HEK293 (cell line): ENCODE measurements around the gene WFS1.

Experiments used
- CTCF ChIA-PET: fragments of 350-600 bp; formaldehyde crosslinking; extraction: SDS; loops from one replicate; lab custom pipeline; 2021; ENCODE audit warnings: antibody characterized with exemption; lab: Yijun Ruan, JAX
- POLR2A ChIA-PET: fragments of 300-600 bp; formaldehyde crosslinking; extraction: SDS; loops from one replicate; lab custom pipeline; 2020; ENCODE audit warnings: antibody characterized with exemption, inconsistent platforms; lab: Yijun Ruan, JAX
- H3K27ac ChIP-seq: fragments of 200-500 bp; sonication (Bioruptor generic); 2 replicates; pipeline ENCODE4 v1.5.1; 2014; ENCODE audit warnings: low read depth, low read length, control low read depth, inconsistent platforms; ENCODE audit errors: extremely low read depth
- H3K36me3 ChIP-seq, 2 experiments: fragments of 200-500 bp in 1 of 2; sonication (Bioruptor generic) in 1 of 2; 1 replicate in 1 of 2; 2 replicates in 1 of 2; pipeline ENCODE4 v1.5.1; 2014 to 2017; ENCODE audit warnings: inconsistent platforms in 2 of 2, low read length in 2 of 2; ENCODE audit not compliant: control insufficient read depth in 2 of 2, insufficient read depth in 1 of 2
- H3K4me1 ChIP-seq: fragments of 200-500 bp; sonication (Bioruptor generic); 2 replicates; pipeline ENCODE4 v1.5.1; 2014; ENCODE audit warnings: mild to moderate bottlenecking, low read length, inconsistent platforms; ENCODE audit not compliant: control insufficient read depth, insufficient read depth
- H3K4me3 ChIP-seq: 2 replicates; pipeline ENCODE4 v1.5.1; 2011; ENCODE audit warnings: low read depth, mild to moderate bottlenecking, control low read depth, low read length, moderate library complexity
- H3K9me3 ChIP-seq: fragments of 200-500 bp; sonication (Bioruptor generic); 2 replicates; pipeline ENCODE4 v1.5.1; 2014; ENCODE audit warnings: low read depth, low read length, inconsistent platforms; ENCODE audit not compliant: control insufficient read depth, insufficient read depth
- EGR2 ChIP-seq: fragments of 450-650 bp; formaldehyde crosslinking; IDR thresholded peaks from 2 replicates; pipeline ENCODE4 v1.5.1; 2016; ENCODE audit warnings: low read depth, missing biosample characterization, missing genetic modification characterization
- GLIS2 ChIP-seq: fragments of 450-650 bp; formaldehyde crosslinking; IDR thresholded peaks from 2 replicates; pipeline ENCODE4 v1.5.1; 2016; ENCODE audit warnings: missing biosample characterization, missing genetic modification characterization
- OVOL3 ChIP-seq: fragments of 450-650 bp; formaldehyde crosslinking; IDR thresholded peaks from 2 replicates; pipeline ENCODE4 v1.5.1; 2016; ENCODE audit warnings: missing biosample characterization, missing genetic modification characterization
- SCRT1 ChIP-seq: fragments of 450-650 bp; formaldehyde crosslinking; IDR thresholded peaks from 2 replicates; pipeline ENCODE4 v1.5.1; 2016; ENCODE audit warnings: missing biosample characterization, missing genetic modification characterization, borderline replicate concordance
- SCRT2 ChIP-seq: fragments of 450-650 bp; formaldehyde crosslinking; IDR thresholded peaks from 2 replicates; pipeline ENCODE4 v1.5.1; 2016; ENCODE audit warnings: missing biosample characterization, missing genetic modification characterization
- SETDB1 ChIP-seq: IDR thresholded peaks from one replicate; pipeline ENCODE4 v1.6.1; 2017; ENCODE audit warnings: mild to moderate bottlenecking, low read length, moderate library complexity, mixed read lengths; ENCODE audit not compliant: insufficient read length
- SP2 ChIP-seq: fragments of 450-650 bp; formaldehyde crosslinking; IDR thresholded peaks from 2 replicates; pipeline ENCODE4 v1.5.1; 2016; ENCODE audit warnings: missing biosample characterization, missing genetic modification characterization
- TRIM28 ChIP-seq: IDR thresholded peaks from 2 replicates; pipeline ENCODE4 v1.6.1; 2011; ENCODE audit warnings: low read length, control low read depth, borderline replicate concordance
- ZFHX2 ChIP-seq: fragments of 450-650 bp; formaldehyde crosslinking; conservative IDR thresholded peaks from 2 replicates; pipeline ENCODE4 v1.5.1; 2016; ENCODE audit warnings: missing biosample characterization, missing genetic modification characterization
- ZFP69B ChIP-seq: fragments of 450-650 bp; formaldehyde crosslinking; IDR thresholded peaks from 2 replicates; pipeline ENCODE4 v1.5.1; 2016; ENCODE audit warnings: missing biosample characterization, missing genetic modification characterization
- ZNF221 ChIP-seq: fragments of 450-650 bp; formaldehyde crosslinking; IDR thresholded peaks from 2 replicates; pipeline ENCODE4 v1.5.1; 2017; ENCODE audit warnings: missing biosample characterization, missing genetic modification characterization, borderline replicate concordance
- ZNF341 ChIP-seq: fragments of 450-650 bp; formaldehyde crosslinking; IDR thresholded peaks from 2 replicates; pipeline ENCODE4; 2016; ENCODE audit warnings: low read depth, missing biosample characterization, missing genetic modification characterization
- ZNF571 ChIP-seq: fragments of 450-650 bp; formaldehyde crosslinking; IDR thresholded peaks from 2 replicates; pipeline ENCODE4 v1.5.0; 2017; ENCODE audit warnings: missing biosample characterization, missing genetic modification characterization
- ZNF585B ChIP-seq: fragments of 450-650 bp; formaldehyde crosslinking; IDR thresholded peaks from 2 replicates; pipeline ENCODE4 v1.5.1; 2016; ENCODE audit warnings: missing biosample characterization, missing genetic modification characterization
- ZNF837 ChIP-seq: fragments of 450-650 bp; formaldehyde crosslinking; IDR thresholded peaks from 2 replicates; pipeline ENCODE4 v1.5.1; 2016; ENCODE audit warnings: missing biosample characterization, missing genetic modification characterization
- ZSCAN16 ChIP-seq: fragments of 450-650 bp; formaldehyde crosslinking; IDR thresholded peaks from 2 replicates; pipeline ENCODE4 v1.5.1; 2016; ENCODE audit warnings: missing biosample characterization, missing genetic modification characterization
- TF ChIP-seq, protein P1 (sequence below): fragments of 450-650 bp; formaldehyde crosslinking; IDR thresholded peaks from 2 replicates; pipeline ENCODE4 v1.5.1; 2016; ENCODE audit warnings: missing biosample characterization, missing genetic modification characterization
- TF ChIP-seq, protein P2 (sequence below): fragments of 450-650 bp; formaldehyde crosslinking; optimal IDR thresholded peaks from 2 replicates; pipeline ENCODE3; 2016; ENCODE audit warnings: missing biosample characterization, mild to moderate bottlenecking, missing genetic modification characterization

WFS1 gene

DNA sequence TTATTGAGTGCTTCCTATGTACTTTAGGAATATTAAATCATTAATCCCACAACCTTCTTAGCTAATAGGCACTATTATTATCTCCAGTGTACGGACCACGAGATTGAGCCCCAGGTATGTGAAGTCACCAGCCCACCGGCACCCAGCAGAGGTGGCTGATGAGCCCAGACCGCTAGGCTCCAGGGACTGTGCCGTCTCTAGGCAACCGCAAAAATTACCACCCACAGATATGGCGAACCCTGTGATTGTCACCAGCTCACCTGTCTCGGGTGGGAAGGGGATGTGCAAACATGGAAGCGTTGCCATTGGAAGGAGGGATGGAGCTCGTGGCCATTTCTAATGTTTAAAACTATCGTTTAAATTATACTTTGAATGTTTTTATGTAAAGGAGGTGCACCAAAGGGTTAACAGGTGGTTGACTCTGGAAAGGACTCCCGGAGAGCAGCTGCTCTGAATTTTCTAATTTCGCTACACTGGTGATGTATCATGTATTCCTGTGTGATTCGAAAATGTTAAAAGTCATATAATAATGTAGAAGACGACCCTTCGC is 48.3 kb upstream of the WFS1 start (continued):
- TF ChIP-seq SCRT1, result peak; percentile 77
- no peak for TF ChIP-seq ZNF571 (tag by site-specific recombination)
- no peak for TF ChIP-seq ZNF221
- no peak for TF ChIP-seq ZSCAN16 (tag by site-specific recombination)
- no peak for TF ChIP-seq ZNF837 (tag by site-specific recombination)
- peak; percentile 39; the same call in 1 of the 2 replicates for TF ChIP-seq GLIS2 (tag by site-specific recombination)
- peak; percentile 42 for TF ChIP-seq ZFHX2 (tag by site-specific recombination)

DNA sequence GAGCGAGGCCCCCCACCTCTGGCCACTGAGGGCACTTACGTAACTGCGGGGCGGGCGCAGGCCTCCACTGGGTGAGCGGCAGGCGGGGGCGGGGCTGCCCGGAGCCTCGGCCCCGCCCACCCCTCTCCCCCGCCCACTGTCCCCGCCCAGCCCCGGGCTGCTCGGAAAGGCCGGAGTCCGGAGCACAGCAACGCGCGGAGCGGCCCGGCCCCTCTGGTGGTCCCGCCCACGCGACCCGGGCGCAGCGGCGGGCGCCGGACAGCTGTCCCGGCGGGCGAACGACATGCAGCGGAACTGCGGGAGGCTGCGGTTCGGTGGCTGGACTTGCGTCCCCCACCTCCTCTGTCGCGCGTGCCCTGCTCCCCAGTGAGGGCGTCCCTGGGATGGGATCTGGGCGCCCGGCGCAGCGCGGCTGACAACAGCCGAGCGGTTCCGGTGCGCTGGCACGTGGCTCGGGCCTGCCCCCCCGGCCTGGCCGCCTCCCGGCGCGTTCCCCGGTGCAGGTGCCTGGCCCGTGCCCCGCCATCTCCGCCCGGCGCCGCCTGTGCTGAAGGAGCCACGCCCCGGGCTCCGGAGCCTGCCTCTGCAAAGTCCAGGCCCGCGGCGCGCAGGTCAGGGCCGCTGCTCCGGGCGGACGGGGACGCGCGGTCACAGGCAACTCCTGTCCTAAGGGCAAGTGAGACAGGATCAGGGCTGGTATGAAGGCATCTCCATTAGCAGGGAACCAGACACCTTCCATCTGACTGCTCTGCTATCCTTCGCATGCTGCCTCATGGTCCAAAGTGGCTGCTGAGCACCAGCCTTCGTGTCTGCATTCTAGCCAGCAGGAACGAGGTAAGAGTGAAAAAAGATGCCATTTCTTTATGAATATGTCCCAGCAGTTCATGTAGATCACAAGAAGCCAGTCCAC is 47.5 kb upstream of the WFS1 start:
- no peak overlapping the region for H3K27ac ChIP-seq
- no peak overlapping the region for H3K4me3 ChIP-seq
- TF ChIP-seq, protein P1, sequence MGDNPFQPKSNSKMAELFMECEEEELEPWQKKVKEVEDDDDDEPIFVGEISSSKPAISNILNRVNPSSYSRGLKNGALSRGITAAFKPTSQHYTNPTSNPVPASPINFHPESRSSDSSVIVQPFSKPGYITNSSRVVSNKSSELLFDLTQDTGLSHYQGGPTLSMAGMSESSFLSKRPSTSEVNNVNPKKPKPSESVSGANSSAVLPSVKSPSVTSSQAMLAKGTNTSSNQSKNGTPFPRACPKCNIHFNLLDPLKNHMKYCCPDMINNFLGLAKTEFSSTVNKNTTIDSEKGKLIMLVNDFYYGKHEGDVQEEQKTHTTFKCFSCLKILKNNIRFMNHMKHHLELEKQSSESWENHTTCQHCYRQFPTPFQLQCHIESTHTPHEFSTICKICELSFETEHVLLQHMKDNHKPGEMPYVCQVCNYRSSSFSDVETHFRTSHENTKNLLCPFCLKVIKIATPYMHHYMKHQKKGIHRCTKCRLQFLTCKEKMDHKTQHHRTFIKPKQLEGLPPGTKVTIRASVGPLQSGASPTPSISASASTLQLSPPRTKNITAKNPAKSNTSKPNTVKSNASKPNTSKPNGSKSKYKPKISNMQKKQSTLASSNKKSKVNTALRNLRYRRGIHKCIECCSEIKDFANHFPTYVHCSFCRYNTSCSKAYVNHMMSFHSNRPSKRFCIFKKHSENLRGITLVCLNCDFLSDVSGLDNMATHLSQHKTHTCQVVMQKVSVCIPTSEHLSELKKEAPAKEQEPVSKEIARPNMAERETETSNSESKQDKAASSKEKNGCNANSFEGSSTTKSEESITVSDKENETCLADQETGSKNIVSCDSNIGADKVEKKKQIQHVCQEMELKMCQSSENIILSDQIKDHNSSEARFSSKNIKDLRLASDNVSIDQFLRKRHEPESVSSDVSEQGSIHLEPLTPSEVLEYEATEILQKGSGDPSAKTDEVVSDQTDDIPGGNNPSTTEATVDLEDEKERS (tag by site-specific recombination), result peak; percentile 90
- TF ChIP-seq OVOL3 (tag by site-specific recombination) (no peak), TRIM28 (peak; percentile 50; the same call in 1 of the 2 replicates), ZFHX2 (tag by site-specific recombination) (peak; percentile 48), ZNF341 (tag by site-specific recombination) (0 out of 2 replicates have a peak, but pooled peaks have one; percentile 14), ZFP69B (tag by site-specific recombination) (no peak), SETDB1 (peak; percentile 54), SP2 (tag by site-specific recombination) (0 out of 2 replicates have a peak, but pooled peaks have one; percentile 28), SCRT2 (peak; percentile 39; the same call in 1 of the 2 replicates)
- TF ChIP-seq, protein P2, sequence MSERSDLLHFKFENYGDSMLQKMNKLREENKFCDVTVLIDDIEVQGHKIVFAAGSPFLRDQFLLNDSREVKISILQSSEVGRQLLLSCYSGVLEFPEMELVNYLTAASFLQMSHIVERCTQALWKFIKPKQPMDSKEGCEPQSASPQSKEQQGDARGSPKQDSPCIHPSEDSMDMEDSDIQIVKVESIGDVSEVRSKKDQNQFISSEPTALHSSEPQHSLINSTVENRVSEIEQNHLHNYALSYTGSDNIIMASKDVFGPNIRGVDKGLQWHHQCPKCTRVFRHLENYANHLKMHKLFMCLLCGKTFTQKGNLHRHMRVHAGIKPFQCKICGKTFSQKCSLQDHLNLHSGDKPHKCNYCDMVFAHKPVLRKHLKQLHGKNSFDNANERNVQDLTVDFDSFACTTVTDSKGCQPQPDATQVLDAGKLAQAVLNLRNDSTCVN (tag by site-specific recombination), result peak; percentile 28
- TF ChIP-seq, all 188 proteins: peak for 8
- Histone ChIP-seq H3K36me3 (no peaks in the 10 kb centered on the region), H3K4me1 (no peaks in the 10 kb centered on the region), H3K9me3 (no peaks in the 10 kb centered on the region)
- POLR2A ChIA-PET, result no interaction called here
- CTCF ChIA-PET, result interaction anchor here (1.5 kb wide), 1 partner anchor 28 kb away, joined by 3 read pairs; no protein-coding TSS in a partner anchor

DNA sequence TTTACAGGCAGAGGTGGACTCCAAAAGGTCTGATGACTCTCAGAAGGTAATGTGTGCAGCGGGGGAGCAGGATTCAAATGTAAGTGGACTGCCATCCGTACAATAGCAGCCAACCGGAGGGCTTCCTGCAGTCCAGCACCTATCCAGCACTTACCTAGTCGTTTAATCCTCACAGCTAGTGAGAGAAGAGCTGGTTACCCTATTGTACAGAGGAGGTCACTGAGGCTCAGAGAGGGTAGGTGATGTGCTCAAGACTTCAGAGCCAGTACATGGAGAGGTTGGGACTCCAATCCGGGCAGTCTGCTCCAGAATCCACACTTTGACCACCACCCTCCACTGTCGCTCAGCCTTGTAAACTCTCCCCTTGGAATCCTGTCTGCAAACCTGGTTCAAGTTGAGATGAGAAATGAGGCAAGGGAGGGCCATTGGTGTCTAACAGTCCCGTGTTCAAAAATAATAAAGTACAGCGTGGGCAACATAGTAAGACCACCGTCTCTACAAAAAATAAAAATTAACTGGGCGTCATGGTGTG is 46.8 kb upstream of the WFS1 start:
- ChIA-PET POLR2A (no interaction called here), CTCF (no interaction called here)
- no peak overlapping the region for H3K27ac ChIP-seq
- no peaks in the 10 kb centered on the region for H3K36me3 ChIP-seq
- H3K4me1 ChIP-seq, result no peaks in the 10 kb centered on the region
- H3K4me3 ChIP-seq, result no peak overlapping the region
- no peaks in the 10 kb centered on the region for H3K9me3 ChIP-seq
- TF ChIP-seq ZNF585B (tag by site-specific recombination) (no peak), EGR2 (tag by site-specific recombination) (0 out of 2 replicates have a peak, but pooled peaks have one; percentile 6)
